ENCODE results near the gene PRSS33.

Gene PRSS33

GRCh38 chr16:2739625-2740430 lies 47.5 kb downstream of the PRSS33 start:
- DNase-seq, result no peak

- no peak for DNase-seq
Observed at GRCh38 chr16:2738615-2739014, 48.7 kb downstream of the PRSS33 start.

GRCh38 chr16:2737895-2738418 lies 49.4 kb downstream of the PRSS33 start:
- DNase-seq, result no peak

- DNase-seq, result no peak
Observed at GRCh38 chr16:2737238-2737605, 50.1 kb downstream of the PRSS33 start.

- DNase-seq, result no peak
Observed at GRCh38 chr16:2736476-2737237, 50.7 kb downstream of the PRSS33 start.

GRCh38 chr16:2734844-2735515 lies 52.4 kb downstream of the PRSS33 start:
- DNase-seq, result no peak
